Keratinocyte (primary cell): Measurements from ENCODE around the gene CDH18. TPM values are rescaled to one million over a fixed set of nuclear protein-coding genes. Genes with fewer than 3 reads are reported as not detected.

Experiments
- DNase-seq: peaks from one replicate; pipeline ENCODE4 v3.0.0-alpha.2; 2011; ENCODE audit warnings: low read depth, missing footprints, low spot score
- FAIRE-seq: peaks from 2 replicates; lab custom pipeline; 2011; peaks lifted over from hg19 to GRCh38; lab: Jason Lieb, UNC
- H2AFZ ChIP-seq: 2 replicates; pipeline ENCODE4 v1.6.0; 2012; ENCODE audit warnings: low read length, control low read depth, inconsistent platforms; ENCODE audit not compliant: control insufficient read depth
- H3K27ac ChIP-seq: 2 replicates; pipeline ENCODE4 v1.5.1; 2011; ENCODE audit warnings: low read length; ENCODE audit not compliant: control insufficient read depth, insufficient read depth
- H3K27me3 ChIP-seq: 3 replicates; pipeline ENCODE4 v1.6.0; 2011; ENCODE audit warnings: low read length; ENCODE audit not compliant: control insufficient read depth, insufficient read depth; ENCODE audit errors: extremely low read depth
- H3K36me3 ChIP-seq, 2 experiments: 2 replicates in 1 of 2; 3 replicates in 1 of 2; pipeline ENCODE4 v1.5.1; 2011; ENCODE audit warnings: low read length in 2 of 2, mild to moderate bottlenecking in 1 of 2; ENCODE audit not compliant: control insufficient read depth in 2 of 2, insufficient read depth in 2 of 2; ENCODE audit errors: extremely low read depth in 1 of 2
- H3K4me1 ChIP-seq: 3 replicates; pipeline ENCODE4 v1.5.1; 2011; ENCODE audit warnings: low read length; ENCODE audit not compliant: control insufficient read depth, insufficient read depth; ENCODE audit errors: extremely low read depth
- H3K4me2 ChIP-seq: 3 replicates; pipeline ENCODE4 v1.6.0; 2011; ENCODE audit warnings: low read depth, low read length; ENCODE audit not compliant: control insufficient read depth, insufficient read depth; ENCODE audit errors: extremely low read depth
- H3K4me3 ChIP-seq, 3 experiments: fragments of 200-600 bp in 1 of 3; sonication (generic) in 1 of 3; 2 replicates in 2 of 3; 3 replicates in 1 of 3; pipeline ENCODE4 v1.5.1; 2011 to 2016; ENCODE audit warnings: low read length in 3 of 3, mild to moderate bottlenecking in 3 of 3, control low read depth in 2 of 3, inconsistent platforms in 1 of 3, low read depth in 1 of 3, mixed read lengths in 1 of 3, mixed run types in 1 of 3, moderate library complexity in 1 of 3; ENCODE audit not compliant: control insufficient read depth in 2 of 3, insufficient read depth in 2 of 3; ENCODE audit errors: extremely low read depth in 1 of 3
- H3K79me2 ChIP-seq: 2 replicates; pipeline ENCODE4 v1.6.0; 2012; ENCODE audit warnings: low read length; ENCODE audit not compliant: control insufficient read depth, insufficient read depth
- H3K9ac ChIP-seq: 3 replicates; pipeline ENCODE4 v1.6.0; 2011; ENCODE audit warnings: low read length; ENCODE audit not compliant: control insufficient read depth, insufficient read depth; ENCODE audit errors: extremely low read depth
- H3K9me1 ChIP-seq: 3 replicates; pipeline ENCODE4 v1.6.0; 2011; ENCODE audit warnings: low read length; ENCODE audit not compliant: control insufficient read depth, insufficient read depth; ENCODE audit errors: extremely low read depth
- H3K9me3 ChIP-seq: 2 replicates; pipeline ENCODE4 v1.5.1; 2012; ENCODE audit warnings: low read depth, low read length; ENCODE audit not compliant: control insufficient read depth
- H4K20me1 ChIP-seq: 3 replicates; pipeline ENCODE4 v1.6.0; 2011; ENCODE audit warnings: low read length; ENCODE audit not compliant: control insufficient read depth, insufficient read depth; ENCODE audit errors: extremely low read depth
- CTCF ChIP-seq, 3 experiments: IDR thresholded peaks in 1 of 3; conservative IDR thresholded peaks in 1 of 3; optimal IDR thresholded peaks in 1 of 3; 2 replicates in 2 of 3; 3 replicates in 1 of 3; pipeline versions ENCODE3 to v1.5.1; 2011; ENCODE audit warnings: low read length in 3 of 3, mild to moderate bottlenecking in 3 of 3, moderate library complexity in 2 of 3, control low read depth in 1 of 3, inconsistent platforms in 1 of 3; ENCODE audit not compliant: insufficient read depth in 2 of 3; ENCODE audit errors: extremely low read depth in 1 of 3
- EZH2 ChIP-seq: IDR thresholded peaks from one replicate; pipeline ENCODE4 v1.6.1; 2012; ENCODE audit warnings: inconsistent platforms, mild to moderate bottlenecking, low read length, moderate library complexity
- dilution Hi-C: fragments of 300-500 bp; cut with MboI; formaldehyde crosslinking; loops from one replicate; pipeline ENCODE4 v1.7.0; 2020; ENCODE audit warnings: low sequenced_read_pairs; ENCODE audit not compliant: extremely low pct_ligation_motif_present
- polyA minus RNA-seq, 3 experiments: library from RNA; depleted of rRNA, polyadenylated mRNA; stranded (reverse); fragments of >200 nt; gene quantifications; 1 replicate in 1 of 3; 2 replicates in 1 of 3; 3 replicates in 1 of 3; pipeline ENCODE4 v1.2.3, GENCODE V29; 2011
- polyA plus RNA-seq, 5 experiments: library from polyadenylated mRNA; depleted of rRNA in 3 of 5; stranded (reverse) in 3 of 5; stranded (forward) in 1 of 5; unstranded in 1 of 5; fragments of >200 nt; gene quantifications; 1 replicate in 1 of 5; 2 replicates in 3 of 5; 3 replicates in 1 of 5; pipeline versions ENCODE4 v1.2.1 to v1.2.3, GENCODE V29; 2011 to 2012; ENCODE audit warnings: missing spikeins in 2 of 5, low read depth in 1 of 5, low replicate concordance in 1 of 5

Gene CDH18
- polyA plus RNA-seq (0.37 to 0.63 TPM (median 0.41 TPM) in 3 replicates), polyA minus RNA-seq (0.73 to 1.5 TPM in 2 of 3 replicates, not detected in the other)
- not detected for polyA plus RNA-seq (2011; ENCODE audit: low read depth)
- polyA plus RNA-seq (2011; cell fraction: cytosol; rRNA removed): 0.13 and 0.33 TPM in 2 replicates
- polyA plus RNA-seq (2011; cell fraction: nucleus; rRNA removed): 0.27 and 0.33 TPM in 2 replicates
- polyA plus RNA-seq (2012; ENCODE audit: low replicate concordance): 0.33 TPM in 1 of 2 replicates, not detected in the other
- polyA minus RNA-seq (2011; cell fraction: cytosol; rRNA and poly(A)+ RNA removed): not detected
- 0.53 and 1.4 TPM in 2 replicates for polyA minus RNA-seq (2011; cell fraction: nucleus; rRNA and poly(A)+ RNA removed)

- Histone ChIP-seq H3K36me3 (no peaks in the 10 kb centered on the region), H3K9me1 (no peaks in the 10 kb centered on the region), H3K27me3 (no peaks in the 10 kb centered on the region), H3K27ac (no peak within 1 kb of the TSS), H4K20me1 (no peaks in the 10 kb centered on the region), H3K9me3 (no peaks in the 10 kb centered on the region), H3K79me2 (no peaks in the 10 kb centered on the region), H3K4me2 (peak within 1 kb of the TSS; percentile 95), H3K4me1 (peaks cover 5% of the 10 kb centered on the region), H3K9ac (peak within 1 kb of the TSS; percentile 46), H3K4me3 (peak within 1 kb of the TSS; percentile 23 to 80 (median 66)), H2AFZ (peak within 1 kb of the TSS; percentile 79)
- FAIRE-seq (peak; percentile 32), DNase-seq (no peak)
- dilution Hi-C loops: no loop called here
- TF ChIP-seq CTCF (optimal IDR thresholded peaks at IDR 0.05 in 1 of 3, IDR thresholded peaks at IDR 0.05 in 1 of 3, conservative IDR thresholded peaks at IDR 0.05 in 1 of 3; ENCODE audit: extremely low read depth in 1 of 3, insufficient read depth in 2 of 3, low read length in 3 of 3) (no peak), EZH2 (no peak)
Measured at GRCh38 chr5:19987612-19988361, at the start of gene CDH18. TSS of gene CDH18 (minus strand) at chr5:19988200. CDS start at chr5:19838986, 149,214 bp downstream.

GRCh38 chr5:20034717-20035116 is 46.7 kb upstream of the CDH18 start:
- no peaks in the 10 kb centered on the region for H3K27me3 ChIP-seq
- no peak overlapping the region for H3K4me2 ChIP-seq
- H3K4me3 ChIP-seq: no peak overlapping the region
- H2AFZ ChIP-seq: no peak overlapping the region
- H3K4me1 ChIP-seq: no peaks in the 10 kb centered on the region
- no peaks in the 10 kb centered on the region for H4K20me1 ChIP-seq
- dilution Hi-C loops: no loop called here
- no peak for DNase-seq
- H3K9ac ChIP-seq: no peak overlapping the region
- TF ChIP-seq CTCF (optimal IDR thresholded peaks at IDR 0.05 in 1 of 3, IDR thresholded peaks at IDR 0.05 in 1 of 3, conservative IDR thresholded peaks at IDR 0.05 in 1 of 3; ENCODE audit: extremely low read depth in 1 of 3, insufficient read depth in 2 of 3, low read length in 3 of 3): no peak
- TF ChIP-seq EZH2: no peak
- no peak for FAIRE-seq
- H3K9me3 ChIP-seq: no peaks in the 10 kb centered on the region
- no peaks in the 10 kb centered on the region for H3K79me2 ChIP-seq
- H3K27ac ChIP-seq: no peak overlapping the region
- no peaks in the 10 kb centered on the region for H3K36me3 ChIP-seq
- no peaks in the 10 kb centered on the region for H3K9me1 ChIP-seq
